HG03045 (cell line): ENCODE data around the gene DCHS1.

Experiments used
- ATAC-seq: cut with Tn5 transposase; IDR thresholded peaks from one replicate; pipeline ENCODE4 v1.9.1; 2021; ENCODE audit warnings: mild to moderate bottlenecking, moderate library complexity; ENCODE audit not compliant: unreplicated experiment

Gene DCHS1

GRCh38 chr11:6646918-6647679 lies 8.5 kb downstream of the DCHS1 start:
- ATAC-seq: peak; percentile 82

DNA sequence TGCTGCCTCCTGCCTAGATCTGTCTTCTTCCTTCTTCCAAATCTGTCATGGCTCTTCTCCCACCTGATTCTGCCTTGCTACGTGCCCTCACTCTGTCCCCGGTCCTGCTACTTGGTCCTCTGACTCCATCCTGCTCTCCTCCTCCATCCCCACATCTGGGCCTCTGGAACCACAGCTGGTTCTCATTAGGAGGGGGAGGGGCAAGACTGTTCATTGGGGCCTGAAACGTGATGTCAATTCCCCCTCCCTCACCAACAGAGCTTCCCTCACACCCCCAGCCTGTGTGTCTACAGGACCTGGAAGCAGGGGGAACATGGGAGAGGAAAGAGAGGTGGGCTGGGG lies 9.1 kb downstream of the DCHS1 start:
- no peak for ATAC-seq

DNA sequence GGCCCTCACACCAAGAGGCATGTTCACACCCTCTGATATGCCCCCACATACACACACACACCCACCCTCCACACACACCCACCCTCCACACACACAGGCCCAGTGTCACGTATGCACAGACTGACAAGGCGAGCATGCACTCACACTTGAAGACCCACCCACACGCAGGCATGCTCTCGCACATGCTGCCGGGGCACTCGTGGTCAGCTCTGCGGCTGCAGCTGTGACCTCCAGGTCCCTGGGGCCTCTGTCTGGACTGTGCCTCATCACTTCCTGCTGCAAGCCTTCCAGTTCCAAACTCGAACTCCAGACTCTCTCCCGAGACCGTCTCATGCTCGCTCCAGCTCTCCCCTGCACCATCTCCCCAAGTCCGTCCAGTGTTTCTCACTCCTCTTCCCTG lies 9.5 kb downstream of the DCHS1 start:
- no peak for ATAC-seq

DNA sequence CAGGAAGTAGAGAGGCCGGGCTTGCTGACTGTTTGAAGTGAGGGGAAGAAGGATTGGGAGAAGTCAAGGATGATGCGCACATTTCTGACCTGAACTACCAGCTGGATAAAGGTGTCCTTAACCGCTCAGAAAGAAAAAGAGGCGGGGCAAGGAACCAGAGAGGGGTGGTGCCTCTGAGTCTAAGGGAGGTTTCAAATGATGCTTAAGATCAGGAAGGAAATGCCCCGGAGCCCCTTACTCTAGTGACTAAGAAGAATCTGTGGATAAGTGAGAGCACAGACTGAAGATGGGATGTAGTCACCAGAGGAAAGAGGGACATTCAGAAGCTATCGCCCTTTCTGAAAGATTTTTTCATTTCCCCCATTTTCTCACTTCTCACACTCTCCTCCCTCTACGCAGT lies 12.7 kb downstream of the DCHS1 start:
- no peak for ATAC-seq

DNA sequence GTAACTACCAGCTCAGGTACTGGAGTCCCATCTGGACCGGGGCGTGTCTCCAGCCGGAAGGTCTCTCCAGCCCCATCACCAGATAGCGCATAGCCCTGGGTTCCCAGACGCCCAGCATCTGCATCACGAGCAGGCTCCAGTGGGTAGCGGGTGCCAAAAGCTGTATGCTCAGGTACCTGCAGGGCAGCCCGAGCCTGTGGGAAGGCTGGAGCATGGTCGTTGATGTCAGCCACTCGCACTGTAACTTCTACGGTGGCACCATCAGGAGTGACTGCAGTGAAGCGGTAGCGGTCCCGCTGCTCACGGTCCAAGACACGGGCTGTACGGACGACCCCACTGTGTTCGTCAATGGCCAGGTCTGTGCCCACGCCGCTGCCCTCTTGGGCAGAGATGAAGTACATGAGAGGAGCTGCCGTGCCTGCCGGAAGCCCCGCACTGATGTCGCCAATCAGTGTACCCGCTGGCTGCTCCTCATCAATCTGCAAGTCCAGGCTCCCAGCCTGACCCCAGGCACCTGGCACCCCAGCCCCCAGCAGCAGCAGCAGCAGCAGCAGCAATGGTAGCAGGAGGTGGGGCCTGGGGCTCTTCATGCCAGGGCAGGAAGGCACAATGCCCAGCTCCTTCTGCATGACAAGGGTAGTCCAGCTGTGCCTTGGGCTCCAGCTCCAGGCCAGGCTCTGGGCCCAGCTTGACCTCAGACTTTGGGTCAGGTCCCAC lies 14.5 kb downstream of the DCHS1 start:
- ATAC-seq: no peak

GRCh38 chr11:6640036-6640984 lies 15.3 kb downstream of the DCHS1 start:
- no peak for ATAC-seq

GRCh38 chr11:6638429-6638828 lies 17.2 kb downstream of the DCHS1 start:
- ATAC-seq: no peak

GRCh38 chr11:6637871-6638270 lies 17.7 kb downstream of the DCHS1 start:
- no peak for ATAC-seq

GRCh38 chr11:6636480-6636879 lies 19.1 kb downstream of the DCHS1 start:
- ATAC-seq: no peak

DNA sequence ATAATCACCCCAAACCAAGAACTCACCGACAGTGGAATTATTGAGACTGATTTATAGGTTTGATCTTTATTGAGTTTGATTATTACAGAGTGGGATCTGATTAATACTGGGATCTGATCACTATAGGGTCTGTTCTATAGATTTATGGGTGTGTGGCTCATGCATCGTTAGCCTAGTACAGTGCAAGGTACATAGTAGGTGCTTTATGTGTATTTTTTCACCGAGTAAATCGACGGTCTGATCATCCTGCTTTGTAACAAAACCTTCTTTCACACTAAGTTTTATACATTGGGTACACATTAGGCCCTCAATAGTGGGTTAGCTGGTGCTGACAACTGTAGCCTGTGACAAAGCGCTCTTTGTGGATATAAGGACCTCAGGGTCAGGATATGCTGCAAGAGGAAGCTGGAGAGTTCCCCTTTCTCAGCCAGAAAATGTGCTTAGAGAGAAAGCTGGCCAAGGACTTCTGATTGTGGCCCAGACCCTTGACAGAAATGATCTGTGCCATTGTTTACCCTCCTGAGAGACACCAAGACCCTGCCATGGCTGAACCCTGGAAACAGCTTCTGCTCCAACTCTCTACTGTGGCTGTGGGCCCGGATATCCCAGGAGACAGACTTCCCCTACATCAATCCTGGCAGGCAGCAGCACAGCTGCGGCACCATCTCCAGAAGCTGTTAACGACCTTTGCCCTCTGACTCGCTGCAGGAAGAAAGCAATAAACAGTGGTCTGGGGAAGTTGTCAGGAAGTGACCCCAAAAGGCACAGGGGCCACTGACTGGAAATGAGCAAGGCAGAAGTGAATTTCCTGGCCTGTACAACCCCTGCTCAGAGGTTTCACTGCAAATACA lies 20.3 kb downstream of the DCHS1 start:
- no peak for ATAC-seq

- ATAC-seq: no peak
These were observed 21.1 kb downstream of the DCHS1 start for GRCh38 chr11:6634534-6634933.

GRCh38 chr11:6633422-6634408 lies 21.9 kb downstream of the DCHS1 start:
- ATAC-seq: no peak

DNA sequence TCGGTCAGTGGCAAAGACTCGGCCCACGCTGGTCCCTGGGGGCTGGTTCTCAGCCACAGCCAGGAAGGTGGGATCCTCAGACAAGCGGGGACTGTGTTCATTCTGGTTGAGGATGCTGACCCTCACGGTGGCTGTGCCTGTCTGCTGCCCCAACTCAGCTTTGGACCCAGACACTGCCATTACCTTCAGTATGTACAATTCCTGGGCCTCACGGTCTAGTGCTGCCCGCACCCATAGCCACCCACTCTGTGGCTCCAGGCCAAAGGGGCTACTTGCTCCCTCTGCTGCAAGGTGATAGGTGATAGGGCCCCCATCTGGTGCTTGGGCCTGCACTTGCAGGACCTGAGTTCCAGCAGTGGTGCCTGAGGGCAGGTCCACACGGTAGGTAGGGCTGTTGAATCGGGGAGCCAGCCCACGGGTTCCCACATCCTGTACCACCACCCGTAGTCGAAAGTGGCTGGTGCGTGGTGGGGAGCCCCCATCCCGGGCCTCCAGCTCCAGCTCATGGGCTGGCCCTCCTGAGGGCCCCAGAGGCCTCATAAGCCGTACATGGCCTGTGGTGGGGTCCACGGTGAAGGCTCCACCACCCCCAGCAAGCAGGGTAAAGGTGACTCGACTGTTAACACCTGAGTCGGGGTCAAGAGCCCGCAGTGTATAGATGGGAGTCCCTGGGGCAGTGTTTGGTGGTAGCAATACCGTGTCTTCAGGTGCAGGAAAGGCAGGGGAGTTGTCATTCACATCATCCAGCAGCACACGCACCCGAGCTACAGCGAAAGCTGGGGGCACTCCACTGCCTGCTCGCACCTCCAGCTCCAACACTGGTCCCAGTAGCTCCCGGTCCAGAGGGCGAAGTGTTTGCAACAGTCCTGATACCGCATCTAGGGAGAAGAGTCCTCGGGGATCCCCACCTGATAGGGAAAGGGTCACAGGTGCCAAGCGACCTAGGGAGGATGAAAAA lies 23.2 kb downstream of the DCHS1 start:
- ATAC-seq: no peak

GRCh38 chr11:6631361-6631890 lies 24.2 kb downstream of the DCHS1 start:
- ATAC-seq: no peak

DNA sequence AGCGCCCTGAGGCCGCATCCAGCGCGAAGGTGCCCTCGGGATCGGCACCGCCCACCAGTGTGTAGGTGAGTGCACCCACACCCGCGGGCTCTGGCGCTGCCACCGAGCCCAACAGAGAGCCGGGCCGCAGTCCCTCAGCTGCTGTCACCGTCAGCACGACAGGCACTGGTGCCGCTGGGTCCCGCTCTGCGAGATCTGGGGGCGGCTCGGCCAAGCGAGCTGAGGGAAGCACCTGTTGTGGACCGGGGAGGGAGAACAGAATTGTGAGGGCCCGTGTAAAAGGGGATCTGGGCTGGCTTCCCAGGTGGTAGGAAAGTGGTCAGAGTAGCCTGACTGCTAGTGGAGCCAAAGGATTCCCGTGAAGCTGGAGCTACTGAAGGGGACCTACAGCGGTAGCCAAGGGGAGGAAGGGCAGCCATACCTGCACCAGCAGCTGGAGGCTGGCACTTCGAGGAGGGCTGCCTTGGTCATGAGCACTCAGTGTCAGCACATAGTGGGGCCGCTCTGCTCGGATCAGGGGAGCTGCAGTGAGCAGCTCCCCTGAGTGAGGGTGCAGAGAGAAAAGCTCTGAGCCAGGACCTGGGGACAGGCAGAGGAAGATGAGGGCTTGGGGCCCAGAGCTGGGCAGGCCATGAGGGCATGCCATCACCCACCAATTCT lies 24.8 kb downstream of the DCHS1 start:
- ATAC-seq: no peak

GRCh38 chr11:6629892-6630631 lies 25.5 kb downstream of the DCHS1 start:
- ATAC-seq: no peak

DNA sequence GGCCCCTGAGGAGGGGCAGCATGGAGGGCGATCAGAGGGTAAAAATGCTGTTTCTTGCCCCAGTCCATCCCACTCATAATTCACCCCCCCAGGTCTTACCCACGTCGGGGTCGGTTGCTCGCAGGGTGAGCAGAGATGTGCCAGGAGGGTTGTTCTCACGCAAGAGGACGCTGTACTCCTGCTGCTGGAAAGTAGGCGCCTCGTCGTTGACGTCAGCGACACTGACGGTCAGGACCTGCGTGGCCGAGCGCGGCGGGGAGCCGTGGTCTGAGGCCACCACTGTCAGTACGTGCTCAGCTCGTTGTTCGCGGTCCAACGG lies 26.1 kb downstream of the DCHS1 start:
- ATAC-seq: no peak
